K562 (cell line): Measurements from ENCODE around the gene TMEM192. TPM values are rescaled to one million over a fixed set of nuclear protein-coding genes. Genes with fewer than 3 reads are reported as not detected.

ENCODE experiments used
- AFF4 ChIP-seq: sonication (generic); formaldehyde crosslinking; IDR thresholded peaks from 2 replicates; pipeline ENCODE4 v1.8.0; 2023; ENCODE audit warnings: mild to moderate bottlenecking, missing genetic modification reagents
- CHCHD3 ChIP-seq: fragments of 250-450 bp; sonication (Bioruptor Pico); IDR thresholded peaks from 2 replicates; pipeline ENCODE4 v2.1.2; 2022; ENCODE audit warnings: mild to moderate bottlenecking
- CTCFL ChIP-seq: IDR thresholded peaks from 2 replicates; pipeline ENCODE4 v1.6.1; 2011; ENCODE audit warnings: borderline replicate concordance, low read depth, mild to moderate bottlenecking, moderate library complexity, low read length; ENCODE audit not compliant: insufficient read depth, poor library complexity, severe bottlenecking
- DMBX1 ChIP-seq: fragments of 250-450 bp; sonication (Bioruptor Pico); IDR thresholded peaks from 2 replicates; pipeline ENCODE4 v1.8.0; 2022; ENCODE audit warnings: inconsistent platforms, mild to moderate bottlenecking, moderate library complexity, borderline replicate concordance
- ETV5 ChIP-seq: sonication (generic); formaldehyde crosslinking; IDR thresholded peaks from 2 replicates; pipeline ENCODE4 v1.4.0; 2020; ENCODE audit warnings: low read depth, mild to moderate bottlenecking, missing genetic modification reagents
- FOXK2 ChIP-seq, 2 experiments: fragments of 450-650 bp; IDR thresholded peaks in 1 of 2; conservative IDR thresholded peaks in 1 of 2; 2 replicates each; pipeline ENCODE4 v1.6.1; 2016; ENCODE audit warnings: low read depth in 2 of 2, mild to moderate bottlenecking in 1 of 2
- GATAD2B ChIP-seq: fragments of 450-650 bp; IDR thresholded peaks from 2 replicates; pipeline ENCODE4 v1.6.1; 2017; ENCODE audit warnings: mild to moderate bottlenecking, borderline replicate concordance
- KLF6 ChIP-seq: fragments of 250-450 bp; sonication (Bioruptor Pico); IDR thresholded peaks from 2 replicates; pipeline ENCODE4 v1.4.0; 2020; ENCODE audit warnings: mild to moderate bottlenecking, moderate library complexity, borderline replicate concordance
- L3MBTL2 ChIP-seq: fragments of 450-650 bp; IDR thresholded peaks from 2 replicates; pipeline ENCODE4 v1.6.1; 2016; ENCODE audit warnings: mild to moderate bottlenecking, moderate library complexity
- MCM5 ChIP-seq: fragments of 450-650 bp; IDR thresholded peaks from 2 replicates; pipeline ENCODE4 v1.6.1; 2016; ENCODE audit warnings: low read depth
- MITF ChIP-seq: IDR thresholded peaks from 2 replicates; pipeline ENCODE4 v1.6.1; 2014; ENCODE audit warnings: antibody characterized with exemption
- NKRF ChIP-seq: fragments of 450-650 bp; IDR thresholded peaks from 2 replicates; pipeline ENCODE4 v1.6.1; 2016; ENCODE audit warnings: borderline replicate concordance
- RBM15 ChIP-seq: fragments of 200-400 bp; formaldehyde crosslinking; IDR thresholded peaks from 2 replicates; pipeline ENCODE4 v1.6.1; 2018; ENCODE audit warnings: mild to moderate bottlenecking, low read length, moderate library complexity; ENCODE audit not compliant: insufficient read depth
- SMAD4 ChIP-seq: fragments of 250-450 bp; sonication (Bioruptor Pico); conservative IDR thresholded peaks from 2 replicates; pipeline ENCODE4 v1.8.0; 2021; ENCODE audit warnings: inconsistent platforms, mild to moderate bottlenecking, moderate library complexity
- TCF7 ChIP-seq: sonication (generic); IDR thresholded peaks from 2 replicates; pipeline ENCODE4 v1.6.1; 2016; ENCODE audit warnings: antibody characterized with exemption, borderline replicate concordance
- TEAD1 ChIP-seq, 2 experiments: fragments of 450-650 bp in 1 of 2; sonication (generic) in 1 of 2; formaldehyde crosslinking; IDR thresholded peaks; 2 replicates each; pipeline versions ENCODE4 v1.4.0 to v1.8.0; 2020 to 2022; ENCODE audit warnings: mild to moderate bottlenecking in 2 of 2, missing genetic modification reagents in 1 of 2
- TFAM ChIP-seq: fragments of 250-450 bp; sonication (Bioruptor Pico); conservative IDR thresholded peaks from 2 replicates; pipeline ENCODE4 v1.5.0; 2021; ENCODE audit warnings: mild to moderate bottlenecking, moderate library complexity
- ZKSCAN3 ChIP-seq: fragments of 250-450 bp; sonication (Bioruptor Pico); IDR thresholded peaks from 2 replicates; pipeline ENCODE4 v1.4.0; 2020
- polyA plus RNA-seq, 8 experiments: library from polyadenylated mRNA; depleted of rRNA in 4 of 8; stranded (reverse) in 5 of 8; unstranded in 3 of 8; fragments of >200 nt; fragmentation: Nextera tagmentation in 2 of 8; fragmentation: Illumina TruSeq in 1 of 8; extraction: Ambion mirVana in 2 of 8; extraction: Trizol in 1 of 8; gene quantifications; 2 replicates each; pipeline versions ENCODE4 v1.2.1 to v1.2.3, GENCODE V29; 2011 to 2014; ENCODE audit warnings: inconsistent platforms in 1 of 8, missing spikeins in 1 of 8
- total RNA-seq, 7 experiments: library from RNA; depleted of rRNA in 6 of 7; stranded (reverse); fragments of >200 nt in 6 of 7; fragmentation: Illumina TruSeq in 2 of 7; extraction: Trizol in 2 of 7; gene quantifications; 2 replicates each; pipeline versions ENCODE4 v1.2.1 to v1.2.3, GENCODE V29; 2011 to 2021; ENCODE audit warnings: low replicate concordance in 1 of 7

Gene TMEM192
- total and polyA plus RNA-seq, 9 of the 15 experiments (the other 6 are each of a cell fraction or from before 2014, with no cell fraction given): 4.4 to 28.5 (median 13.3) TPM

GRCh38 chr4:165112368-165113121 lies at the start of gene TMEM192 (continued):
- TF ChIP-seq NKRF (peak; percentile 91), TCF7 (no peak; the same call in 1 of the 2 replicates), KLF6 (CRISPR knock-in tag) (no peak), TFAM (CRISPR knock-in tag) (no peak), L3MBTL2 (peak; percentile 72), AFF4 (CRISPR knock-in tag) (peak; percentile 30; the same call in 1 of the 2 replicates), DMBX1 (no peak), TEAD1 (CRISPR knock-in tag; IDR thresholded peaks at IDR 0.05) (0 out of 4 replicates have a peak, but pooled peaks of 1 of the 2 experiments have one; percentile 24), ETV5 (no peak), RBM15 (no peak), CHCHD3 (CRISPR knock-in tag) (no peak), GATAD2B (peak; percentile 54; the same call in 1 of the 2 replicates), SMAD4 (CRISPR knock-in tag) (peak; percentile 58), MITF (peak; percentile 79), ZKSCAN3 (CRISPR knock-in tag) (no peak), FOXK2 (conservative IDR thresholded peaks at IDR 0.05 in 1 of 2, IDR thresholded peaks at IDR 0.05 in 1 of 2; ENCODE audit: low read depth in 2 of 2) (no peak), MCM5 (no peak), CTCFL (peak; percentile 68)
